ENCODE data around the gene HOXC4.

Gene HOXC4

GRCh38 chr12:54029529-54030441 lies 23.9 kb upstream of the HOXC4 start:
- DNase-seq: peak in 1 of 6 experiments; percentile 19

DNA sequence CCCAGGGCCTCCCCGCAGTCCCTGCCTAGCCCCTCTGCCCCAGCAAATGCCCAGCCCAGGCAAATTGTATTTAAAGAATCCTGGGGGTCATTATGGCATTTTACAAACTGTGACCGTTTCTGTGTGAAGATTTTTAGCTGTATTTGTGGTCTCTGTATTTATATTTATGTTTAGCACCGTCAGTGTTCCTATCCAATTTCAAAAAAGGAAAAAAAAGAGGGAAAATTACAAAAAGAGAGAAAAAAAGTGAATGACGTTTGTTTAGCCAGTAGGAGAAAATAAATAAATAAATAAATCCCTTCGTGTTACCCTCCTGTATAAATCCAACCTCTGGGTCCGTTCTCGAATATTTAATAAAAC lies 23.2 kb upstream of the HOXC4 start:
- no peak for DNase-seq

- peak in 1 of 6 experiments; percentile 29 for DNase-seq
Measured at GRCh38 chr12:54030889-54031471, 22.7 kb upstream of the HOXC4 start.

GRCh38 chr12:54031480-54031879 lies 22.2 kb upstream of the HOXC4 start:
- no peak for DNase-seq

DNA sequence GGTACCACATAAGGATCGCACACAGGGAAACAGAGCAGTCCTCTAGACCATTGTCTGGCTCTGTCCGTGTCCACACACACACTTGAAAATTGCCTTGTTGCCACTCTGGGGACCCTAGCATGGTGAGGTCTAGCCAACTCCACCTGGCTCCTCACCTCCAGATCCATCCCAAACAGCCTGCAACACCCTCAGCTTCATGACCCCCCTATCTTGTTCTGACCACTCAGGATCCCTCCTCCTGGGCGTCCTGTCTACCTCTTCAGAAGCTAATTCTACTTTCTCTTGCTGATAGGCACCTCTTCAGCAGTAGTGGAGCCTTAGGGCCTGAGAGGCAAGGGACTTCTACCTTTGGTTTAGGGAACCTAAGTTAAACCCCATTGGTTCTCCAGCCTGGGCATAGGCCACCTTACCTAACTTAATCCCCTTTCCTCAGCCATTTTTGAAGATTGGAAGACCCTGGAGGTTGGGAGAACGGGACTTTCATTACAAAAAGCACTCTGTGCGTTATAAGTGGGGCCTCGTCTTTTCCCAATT lies 21.5 kb upstream of the HOXC4 start:
- no peak for DNase-seq

DNA sequence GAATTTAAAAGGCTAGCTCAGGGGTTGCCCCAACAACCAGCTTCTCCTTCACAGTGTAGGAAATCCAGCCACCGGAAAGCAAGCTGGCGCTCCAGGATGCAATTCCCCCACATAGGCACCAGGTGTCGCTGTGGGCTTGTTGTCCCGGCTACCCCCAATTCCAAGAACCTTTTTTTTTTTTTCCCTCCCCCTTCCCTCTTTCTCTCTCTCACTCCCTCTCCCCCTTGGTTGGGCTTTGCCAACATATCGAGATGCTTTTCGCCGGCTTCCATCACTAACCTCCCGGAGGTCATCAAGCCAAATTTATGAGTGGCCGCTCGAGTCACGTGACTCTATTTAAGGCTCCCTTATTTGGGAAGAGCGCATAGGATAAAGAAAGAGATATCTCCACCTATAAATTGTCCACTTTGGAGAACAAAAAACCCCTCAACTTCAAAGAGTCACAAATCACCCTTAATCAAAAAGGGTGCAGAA lies 21.0 kb upstream of the HOXC4 start, which contains the start of gene HOXC5:
TSS of gene HOXC5 (plus strand) at position 424 of the 474 bp plus-strand sequence. CDS start 73 bp downstream, outside the sequence.
- DNase-seq: peak; percentile 10 to 81 (median 48)

DNA sequence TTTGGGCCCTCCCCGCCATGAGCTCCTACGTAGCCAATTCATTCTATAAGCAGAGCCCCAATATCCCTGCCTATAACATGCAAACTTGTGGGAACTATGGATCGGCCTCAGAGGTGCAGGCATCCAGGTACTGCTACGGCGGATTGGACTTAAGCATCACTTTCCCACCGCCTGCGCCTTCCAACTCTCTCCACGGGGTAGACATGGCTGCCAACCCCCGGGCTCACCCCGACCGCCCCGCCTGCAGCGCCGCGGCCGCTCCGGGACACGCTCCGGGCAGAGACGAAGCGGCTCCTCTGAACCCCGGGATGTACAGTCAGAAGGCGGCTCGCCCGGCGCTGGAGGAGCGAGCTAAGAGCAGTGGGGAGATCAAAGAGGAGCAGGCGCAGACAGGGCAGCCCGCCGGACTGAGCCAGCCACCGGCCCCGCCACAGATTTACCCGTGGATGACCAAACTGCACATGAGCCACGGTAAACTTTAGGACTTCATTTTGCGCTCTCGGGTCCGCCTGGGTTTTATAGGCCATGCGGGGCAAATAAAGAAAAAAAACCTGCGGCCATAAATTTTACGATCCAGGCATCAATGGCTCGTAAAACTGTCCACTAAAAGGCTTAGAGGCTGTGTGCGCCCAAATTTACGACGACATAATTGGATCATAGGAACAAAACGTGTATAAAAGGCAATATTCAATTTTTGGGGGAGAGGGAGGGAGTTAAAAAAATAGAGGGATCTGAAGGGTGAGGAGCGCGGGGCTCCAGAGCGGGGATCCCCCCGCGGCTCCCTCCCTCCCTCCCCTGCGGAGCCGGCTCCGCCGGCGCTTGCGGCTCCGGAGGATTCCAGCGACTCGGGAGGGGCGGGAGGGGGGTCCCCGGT lies 20.3 kb upstream of the HOXC4 start:
- peak in 1 of 6 experiments; percentile 24 for DNase-seq

DNA sequence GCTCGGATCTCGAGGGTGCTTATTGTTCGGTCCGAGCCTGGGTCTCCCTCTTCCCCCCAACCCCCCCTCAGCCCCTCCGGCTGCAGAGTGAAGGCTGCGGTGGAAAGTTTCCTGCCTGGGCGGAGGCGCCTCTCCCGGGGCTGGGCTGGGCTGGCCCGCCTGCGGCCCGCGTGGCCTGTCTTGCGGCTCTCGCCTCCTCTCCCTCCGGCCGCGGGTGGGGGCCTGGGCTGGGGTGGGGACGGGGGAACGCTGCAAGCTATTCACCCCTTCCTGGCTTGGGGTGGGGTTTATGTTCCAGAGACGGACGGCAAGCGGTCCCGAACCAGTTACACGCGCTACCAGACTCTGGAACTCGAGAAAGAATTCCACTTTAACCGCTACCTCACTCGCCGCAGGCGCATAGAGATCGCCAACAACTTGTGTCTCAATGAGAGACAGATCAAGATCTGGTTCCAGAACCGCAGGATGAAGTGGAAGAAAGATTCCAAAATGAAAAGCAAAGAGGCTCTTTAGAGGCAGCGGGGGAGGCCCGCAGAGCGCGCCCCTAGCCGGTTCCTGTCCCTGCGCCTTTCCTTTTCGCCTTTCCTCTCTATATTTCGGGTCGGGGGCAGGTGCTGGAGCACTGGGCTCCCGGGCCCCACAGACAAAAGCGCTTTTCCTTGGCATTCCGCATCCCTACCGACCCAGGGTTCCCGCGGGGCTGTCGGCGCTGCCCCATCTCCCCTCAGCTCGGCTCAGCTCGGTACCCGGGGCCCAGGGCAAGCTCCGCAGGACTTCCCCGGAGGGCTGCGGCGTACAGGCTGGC lies 19.5 kb upstream of the HOXC4 start:
- DNase-seq: peak in 1 of 6 experiments; percentile 46

DNA sequence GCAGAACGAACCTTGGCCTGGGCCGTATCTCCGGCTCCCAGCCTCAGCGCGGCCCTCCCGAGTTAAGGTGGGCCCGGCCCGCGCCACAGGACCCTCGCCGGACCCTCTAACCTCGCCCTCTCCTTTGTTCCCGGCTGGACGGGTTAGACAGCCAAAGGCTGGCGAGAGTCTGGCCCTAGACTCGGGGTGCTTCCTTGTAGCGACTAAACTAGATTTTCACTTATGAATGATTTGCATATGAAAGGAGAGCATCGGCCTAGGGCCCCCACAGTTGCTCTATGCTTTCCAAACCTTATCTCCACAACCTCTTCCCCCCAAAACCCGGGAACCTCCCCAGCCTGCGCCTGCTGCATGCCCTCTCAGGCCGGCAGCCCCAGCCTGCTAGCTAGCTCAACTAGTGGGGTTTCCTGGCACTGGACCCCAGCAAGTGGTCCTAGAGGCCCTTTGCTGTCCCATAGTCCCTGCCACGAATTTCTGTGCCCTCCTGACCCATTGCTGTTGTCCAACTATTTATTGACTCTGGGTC lies 18.8 kb upstream of the HOXC4 start:
- DNase-seq: no peak

DNA sequence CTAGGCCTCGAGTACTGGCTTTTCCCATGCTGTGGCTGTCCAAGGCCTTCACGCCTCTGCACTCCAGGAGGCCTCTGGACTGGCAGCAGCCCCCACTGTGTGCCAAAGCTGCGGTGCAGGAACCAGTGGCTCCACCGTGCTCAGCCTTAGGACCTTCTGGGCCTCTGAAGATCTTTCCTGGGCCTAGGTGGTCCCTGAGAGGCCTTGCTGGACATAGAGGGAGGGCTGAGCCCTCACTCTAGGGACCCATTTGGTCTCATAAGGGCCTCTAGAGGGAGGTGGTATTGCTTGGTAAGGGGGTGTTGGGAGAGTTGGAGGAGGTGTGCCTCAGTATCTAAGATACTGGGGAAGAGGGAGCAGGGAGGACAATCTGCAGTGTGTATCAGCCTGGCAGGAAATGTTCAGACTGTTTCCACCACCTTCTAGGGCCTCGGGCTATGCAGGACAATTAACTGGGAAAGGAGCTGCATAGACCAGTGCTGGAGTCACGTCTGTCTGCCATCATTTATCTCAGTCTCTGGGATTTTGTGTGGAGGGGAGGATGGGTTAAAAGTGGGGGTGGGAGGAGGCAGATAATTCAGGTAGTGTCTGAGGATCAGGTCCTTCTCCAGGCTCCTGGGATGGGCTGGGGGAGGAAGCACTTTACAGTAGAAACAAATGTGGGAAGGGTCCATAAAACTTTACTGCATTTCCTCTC lies 17.9 kb upstream of the HOXC4 start:
- no peak for DNase-seq

DNA sequence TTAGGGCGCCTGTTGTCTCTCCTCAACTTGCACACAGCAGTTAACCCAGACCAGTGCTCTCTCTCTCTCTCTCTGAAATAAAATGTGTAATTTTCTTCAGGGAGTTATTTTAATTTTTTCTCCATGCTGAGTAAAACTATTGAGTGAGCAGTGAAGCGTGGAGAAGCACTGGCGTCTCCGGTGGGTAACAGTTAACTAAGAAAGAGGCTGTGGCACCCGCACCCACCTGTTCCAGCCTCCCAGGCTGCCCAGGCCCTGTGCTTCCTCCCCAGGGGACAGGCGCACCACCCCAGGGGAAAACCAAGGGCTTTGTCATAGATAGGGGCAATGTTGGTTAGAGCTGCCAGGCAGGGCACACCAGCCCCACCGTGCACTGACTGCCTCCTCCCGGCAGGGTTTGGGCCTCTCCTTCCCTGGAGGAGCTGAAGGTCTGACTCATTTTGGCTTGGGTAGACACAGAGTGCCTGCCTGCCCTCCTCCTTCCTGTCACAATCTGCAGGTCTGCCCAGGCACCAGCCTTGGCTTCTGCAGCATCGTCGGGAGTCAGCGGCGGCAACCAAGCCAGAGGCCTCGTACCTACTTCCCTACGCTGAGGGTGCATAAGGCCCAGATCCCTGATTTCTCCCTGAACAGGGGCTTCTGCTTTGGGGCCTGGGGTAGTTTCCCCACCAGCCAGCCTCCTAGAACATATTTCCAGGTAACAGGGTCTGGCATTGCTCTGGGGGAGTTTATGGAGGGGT lies 16.8 kb upstream of the HOXC4 start:
- DNase-seq: no peak

GRCh38 chr12:54037360-54038283 lies 16.0 kb upstream of the HOXC4 start:
- DNase-seq: no peak

DNA sequence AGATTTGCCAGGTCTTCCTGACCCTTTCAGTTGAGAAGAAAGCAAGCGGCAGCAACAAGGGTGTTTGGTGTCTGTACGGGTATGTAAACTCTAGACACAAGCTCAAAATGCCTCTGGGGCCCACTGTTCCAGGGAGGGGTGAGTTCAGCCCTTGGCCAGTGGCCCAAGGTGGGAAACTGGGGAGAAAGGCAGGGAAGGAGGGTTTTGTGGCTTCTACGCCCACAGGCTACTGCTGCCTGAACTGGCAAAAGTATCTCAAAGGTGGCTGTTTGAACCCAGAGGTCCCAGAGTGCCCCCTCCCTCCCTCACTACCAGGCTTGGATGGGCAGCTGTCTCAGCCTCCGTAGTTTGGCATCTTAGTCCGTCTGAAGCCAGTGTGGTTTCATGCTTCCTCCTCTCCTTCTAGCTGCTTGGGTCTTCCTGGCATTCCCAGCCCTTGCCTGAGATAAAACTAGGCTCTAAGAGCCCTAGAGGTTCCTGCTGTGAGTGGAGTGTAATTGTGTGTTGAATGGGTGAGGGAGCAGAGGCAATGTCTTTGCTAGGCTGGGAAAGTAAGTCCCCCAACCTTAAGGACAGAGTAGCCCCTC lies 15.3 kb upstream of the HOXC4 start:
- no peak for DNase-seq

GRCh38 chr12:54038871-54039414 lies 14.7 kb upstream of the HOXC4 start:
- DNase-seq: no peak

DNA sequence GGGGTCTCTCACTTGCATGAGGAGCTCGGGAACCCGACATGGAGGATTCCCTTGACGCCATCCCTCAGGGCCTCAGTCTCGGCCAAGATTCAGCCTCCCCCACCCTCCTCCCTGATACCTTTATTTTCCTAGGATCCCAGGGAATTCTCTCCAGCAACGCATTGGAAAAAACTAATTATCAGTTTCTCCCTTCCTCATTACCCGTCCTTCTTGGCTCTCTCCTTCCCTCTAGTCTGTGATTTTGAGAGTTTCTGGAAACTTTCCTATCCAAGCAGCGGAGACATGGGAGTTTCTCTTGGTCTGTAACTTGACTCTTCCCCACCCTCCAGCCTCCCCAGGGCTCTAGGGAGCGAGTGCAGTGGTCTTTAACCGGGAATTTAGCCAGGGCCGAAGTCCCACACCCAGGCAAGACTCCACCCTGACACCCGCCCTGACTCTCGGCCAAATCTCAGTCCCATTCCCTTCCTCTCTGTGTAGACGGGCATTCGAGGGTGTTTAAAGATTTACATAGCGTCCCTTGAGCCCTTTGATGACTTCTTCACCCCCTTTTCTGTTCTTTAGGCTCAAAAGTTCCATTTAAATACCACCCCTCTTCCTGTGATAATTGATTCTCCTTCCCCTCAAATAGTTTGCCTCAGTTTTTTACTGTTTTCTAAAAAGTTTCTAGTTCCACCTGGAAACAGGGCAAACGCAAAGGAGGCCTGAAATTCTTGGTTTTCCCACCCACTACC lies 14.1 kb upstream of the HOXC4 start:
- no peak for DNase-seq

- DNase-seq: no peak
Measured at GRCh38 chr12:54040148-54040494, 13.5 kb upstream of the HOXC4 start.

DNA sequence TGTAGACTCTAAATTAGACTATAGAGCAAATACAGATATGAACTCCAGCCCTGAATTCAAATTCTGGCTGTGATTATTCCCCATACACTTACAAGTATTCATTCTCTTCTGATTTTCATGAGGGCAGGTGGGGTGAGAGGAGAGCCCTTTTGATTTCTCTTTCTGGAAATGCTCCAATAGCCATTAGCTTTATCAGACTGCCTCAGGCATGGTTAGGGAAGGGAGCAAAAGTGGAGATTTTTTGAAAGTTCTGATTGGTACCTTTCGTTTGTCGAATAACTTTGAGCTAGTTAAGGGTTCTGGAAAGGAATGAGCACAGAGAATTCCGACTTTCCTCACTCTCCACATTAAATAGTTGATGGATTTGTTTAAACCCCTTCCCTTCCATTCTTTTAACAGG lies 13.0 kb upstream of the HOXC4 start:
- DNase-seq: no peak

Data from stimulated activated naive CD4-positive, alpha-beta T cell (primary cell).